Astrocyte (in vitro differentiated cells and primary cell): Measurements from ENCODE around the gene INPP4A. TPM values are rescaled to one million over a fixed set of nuclear protein-coding genes. Genes with fewer than 3 reads are reported as not detected.

Experiments used
- DNase-seq: peaks from one replicate; pipeline ENCODE4 v3.0.0-alpha.2; 2010; ENCODE audit warnings: low read depth
- FAIRE-seq: peaks from 2 replicates; lab custom pipeline; 2011; peaks lifted over from hg19 to GRCh38; lab: Jason Lieb, UNC
- H2AFZ ChIP-seq: 2 replicates; pipeline ENCODE4 v1.6.0; 2012; ENCODE audit warnings: low read depth, low read length, inconsistent platforms
- H3K27ac ChIP-seq: 2 replicates; pipeline ENCODE4 v1.5.1; 2011; ENCODE audit warnings: low read depth, low read length, inconsistent platforms
- H3K27me3 ChIP-seq: 2 replicates; pipeline ENCODE4 v1.6.0; 2011; ENCODE audit warnings: low read length, inconsistent platforms; ENCODE audit not compliant: insufficient read depth
- H3K36me3 ChIP-seq: 2 replicates; pipeline ENCODE4 v1.5.1; 2011; ENCODE audit warnings: low read length, inconsistent platforms; ENCODE audit not compliant: insufficient read depth
- H3K4me1 ChIP-seq: 2 replicates; pipeline ENCODE4 v1.5.1; 2011; ENCODE audit warnings: low read length, inconsistent platforms; ENCODE audit not compliant: insufficient read depth
- H3K4me2 ChIP-seq: 2 replicates; pipeline ENCODE4 v1.6.0; 2012; ENCODE audit warnings: low read length, inconsistent platforms
- H3K4me3 ChIP-seq: 2 replicates; pipeline ENCODE4 v1.5.1; 2011; ENCODE audit warnings: low read depth, mild to moderate bottlenecking, low read length, inconsistent platforms; ENCODE audit not compliant: insufficient read depth
- H3K79me2 ChIP-seq: 2 replicates; pipeline ENCODE4 v1.6.0; 2012; ENCODE audit warnings: mild to moderate bottlenecking, low read length, inconsistent platforms; ENCODE audit not compliant: insufficient read depth
- H3K9ac ChIP-seq: 2 replicates; pipeline ENCODE4 v1.6.0; 2012; ENCODE audit warnings: mild to moderate bottlenecking, low read length, inconsistent platforms
- H3K9me3 ChIP-seq: 2 replicates; pipeline ENCODE4 v1.5.1; 2012; ENCODE audit warnings: low read depth, mild to moderate bottlenecking, low read length, inconsistent platforms; ENCODE audit not compliant: insufficient read depth
- H4K20me1 ChIP-seq: 2 replicates; pipeline ENCODE4 v1.6.0; 2012; ENCODE audit warnings: low read length, inconsistent platforms; ENCODE audit not compliant: insufficient read depth
- H3K27ac Mint-ChIP-seq: one replicate; pipeline ENCODE4 v1.8.0; 2021; ENCODE audit warnings: mild to moderate bottlenecking, mixed read lengths; ENCODE audit not compliant: unreplicated experiment
- H3K27me3 Mint-ChIP-seq: one replicate; pipeline ENCODE4 v1.8.0; 2021; ENCODE audit warnings: low read depth, mixed read lengths; ENCODE audit not compliant: unreplicated experiment
- H3K36me3 Mint-ChIP-seq: one replicate; pipeline ENCODE4 v1.8.0; 2021; ENCODE audit warnings: low read depth, mixed read lengths; ENCODE audit not compliant: unreplicated experiment
- H3K4me1 Mint-ChIP-seq: one replicate; pipeline ENCODE4 v1.8.0; 2021; ENCODE audit warnings: low read depth, mixed read lengths; ENCODE audit not compliant: unreplicated experiment
- H3K4me3 Mint-ChIP-seq: one replicate; pipeline ENCODE4 v1.8.0; 2021; ENCODE audit warnings: mild to moderate bottlenecking, moderate library complexity, mixed read lengths; ENCODE audit not compliant: unreplicated experiment
- H3K9me3 Mint-ChIP-seq: one replicate; pipeline ENCODE4 v1.8.0; 2021; ENCODE audit warnings: mild to moderate bottlenecking, mixed read lengths; ENCODE audit not compliant: unreplicated experiment
- CTCF ChIP-seq: IDR thresholded peaks from 2 replicates; pipeline ENCODE4 v1.5.1; 2011; ENCODE audit warnings: low read depth, mild to moderate bottlenecking, inconsistent platforms, low read length, moderate library complexity; ENCODE audit not compliant: insufficient read depth
- EZH2 ChIP-seq: IDR thresholded peaks from 2 replicates; pipeline ENCODE4 v1.6.1; 2012; ENCODE audit warnings: mild to moderate bottlenecking, low read length, inconsistent platforms; ENCODE audit not compliant: insufficient read depth
- total RNA-seq: library from RNA; stranded (reverse); gene quantifications from 2 replicates; pipeline ENCODE4 v1.2.1, GENCODE V29; 2021

Gene INPP4A
- total RNA-seq, 1 donor from 2014 or later, result 19.4 TPM

- Histone ChIP-seq H3K4me3 (no peak overlapping the region), H3K4me2 (no peak overlapping the region), H3K27ac (no peak overlapping the region), H3K9ac (no peak overlapping the region), H3K27me3 (no peaks in the 10 kb centered on the region), H3K79me2 (peaks cover 13% of the 10 kb centered on the region), H2AFZ (no peak overlapping the region), H4K20me1 (peaks cover 48% of the 10 kb centered on the region), H3K4me1 (no peaks in the 10 kb centered on the region), H3K36me3 (no peaks in the 10 kb centered on the region), H3K9me3 (no peaks in the 10 kb centered on the region)
- Mint-ChIP-seq H3K4me3 (no peak overlapping the region), H3K4me1 (peaks cover 12% of the 10 kb centered on the region), H3K36me3 (peaks cover 6% of the 10 kb centered on the region), H3K27me3 (no peaks in the 10 kb centered on the region), H3K27ac (no peak overlapping the region), H3K9me3 (no peaks in the 10 kb centered on the region)
- no peak for TF ChIP-seq CTCF
- TF ChIP-seq EZH2, result no peak
- DNase-seq (no peak), FAIRE-seq (no peak)
Observed at GRCh38 chr2:98489486-98489885, 44.8 kb downstream of the INPP4A start.

- no peaks in the 10 kb centered on the region for H3K36me3 ChIP-seq
Observed at GRCh38 chr2:98489971-98490962, 45.6 kb downstream of the INPP4A start.

More at GRCh38 chr2:98489971-98490962, 45.6 kb downstream of the INPP4A start:
- Mint-ChIP-seq H3K4me3 (no peak overlapping the region), H3K27ac (no peak overlapping the region), H3K4me1 (peaks cover 12% of the 10 kb centered on the region), H3K27me3 (no peaks in the 10 kb centered on the region), H3K9me3 (no peaks in the 10 kb centered on the region), H3K36me3 (peaks cover 8% of the 10 kb centered on the region)
- H3K4me1 ChIP-seq, result no peaks in the 10 kb centered on the region
- TF ChIP-seq CTCF, result no peak
- H3K4me2 ChIP-seq, result no peak overlapping the region
- H3K9me3 ChIP-seq, result no peaks in the 10 kb centered on the region
- H3K79me2 ChIP-seq, result peaks cover 13% of the 10 kb centered on the region
- no peak overlapping the region for H3K9ac ChIP-seq
- FAIRE-seq (no peak), DNase-seq (no peak)
- peaks cover 41% of the 10 kb centered on the region for H4K20me1 ChIP-seq
- H3K27ac ChIP-seq, result no peak overlapping the region
- H2AFZ ChIP-seq, result no peak overlapping the region
- no peaks in the 10 kb centered on the region for H3K27me3 ChIP-seq
- no peak overlapping the region for H3K4me3 ChIP-seq
